Embryonic facial prominence (tissue), 1 donor: ENCODE measurements around the gene TCEA2.

ENCODE experiments used
- DNase-seq: peaks from one replicate; pipeline ENCODE4 v3.0.0-alpha.2; 2016; ENCODE audit errors: extremely low spot score

Gene TCEA2

DNA sequence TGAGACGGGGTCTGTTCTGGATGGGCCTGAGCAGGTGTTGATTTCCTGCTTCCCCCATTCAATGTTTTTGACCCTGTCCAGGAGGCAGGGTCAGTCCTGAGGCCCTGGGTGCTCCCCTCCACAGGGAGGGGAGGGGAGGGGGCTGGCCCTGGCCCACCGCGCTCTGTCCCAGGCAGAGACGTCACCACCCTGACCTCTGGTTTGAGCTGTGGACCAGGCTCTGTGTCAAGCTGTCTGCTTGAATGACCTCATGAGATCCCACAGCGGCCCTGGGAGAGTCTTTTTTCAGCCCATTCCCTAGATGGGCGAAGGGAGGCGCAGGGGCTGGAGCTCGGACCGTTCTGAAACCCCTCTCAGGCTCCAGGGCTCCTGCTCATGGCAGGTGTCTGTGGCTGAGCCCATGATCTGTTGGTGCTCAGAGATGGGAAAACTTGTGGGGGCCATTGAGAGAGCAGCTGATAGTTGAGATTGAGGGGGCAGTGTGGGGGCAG, 30.1 kb downstream of the TCEA2 start:
- no peak for DNase-seq

DNA sequence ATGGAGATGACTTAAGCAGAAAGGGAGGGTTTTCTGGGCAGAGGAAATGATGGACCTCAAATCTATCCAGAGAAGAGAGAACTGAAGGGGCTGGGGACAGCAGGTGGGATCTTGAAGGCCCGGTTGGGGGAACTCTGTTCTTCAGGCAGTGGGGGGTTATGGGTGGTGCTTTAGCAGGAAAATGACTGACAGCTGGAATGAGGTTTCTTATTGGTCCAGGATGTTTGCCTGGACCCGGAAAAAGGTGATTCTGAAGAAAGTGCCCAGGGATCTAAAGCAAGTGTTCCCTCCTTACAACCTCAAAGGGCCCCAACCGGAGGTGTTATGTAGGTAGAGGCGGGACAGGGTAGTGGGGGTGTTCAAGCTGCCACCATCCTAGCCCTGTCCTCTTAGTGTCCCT, 32.5 kb downstream of the TCEA2 start:
- no peak for DNase-seq

DNA sequence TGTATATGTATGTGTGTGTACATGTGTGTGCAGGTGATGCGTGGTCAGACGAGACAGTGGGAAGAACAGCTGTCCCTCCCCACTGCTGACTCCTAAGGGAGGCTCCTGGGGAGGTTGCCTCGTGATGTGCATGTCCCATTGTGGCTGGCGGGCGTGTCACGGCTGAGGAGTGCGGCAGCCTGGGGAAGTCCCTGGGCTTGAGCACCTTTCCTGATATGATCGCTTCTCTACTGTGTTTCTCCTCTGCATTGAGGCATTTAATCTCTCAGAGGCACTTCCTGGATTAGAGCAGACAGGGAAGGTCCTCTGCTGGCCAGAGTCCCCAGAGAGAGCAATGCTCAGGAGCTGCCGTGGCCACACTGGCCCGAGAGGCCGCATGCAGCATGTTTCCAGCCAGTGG, 32.9 kb downstream of the TCEA2 start:
- no peak for DNase-seq

DNA sequence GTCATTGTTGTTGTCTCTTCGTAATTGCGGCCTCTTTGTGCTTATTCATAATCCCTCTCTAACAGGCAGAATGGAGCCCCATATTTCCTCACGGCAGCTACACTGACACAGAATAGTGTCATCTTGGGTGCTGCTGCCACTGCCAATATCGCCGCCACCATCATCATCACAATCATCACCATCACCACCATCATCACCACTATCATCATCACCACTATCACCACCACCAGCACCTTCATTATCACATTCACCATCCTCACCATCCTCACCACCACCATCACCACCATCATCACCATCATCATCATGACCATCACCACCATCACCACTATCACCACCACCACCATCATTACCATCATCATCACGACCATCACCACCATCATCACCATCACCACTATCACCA, 33.5 kb downstream of the TCEA2 start:
- no peak for DNase-seq

DNA sequence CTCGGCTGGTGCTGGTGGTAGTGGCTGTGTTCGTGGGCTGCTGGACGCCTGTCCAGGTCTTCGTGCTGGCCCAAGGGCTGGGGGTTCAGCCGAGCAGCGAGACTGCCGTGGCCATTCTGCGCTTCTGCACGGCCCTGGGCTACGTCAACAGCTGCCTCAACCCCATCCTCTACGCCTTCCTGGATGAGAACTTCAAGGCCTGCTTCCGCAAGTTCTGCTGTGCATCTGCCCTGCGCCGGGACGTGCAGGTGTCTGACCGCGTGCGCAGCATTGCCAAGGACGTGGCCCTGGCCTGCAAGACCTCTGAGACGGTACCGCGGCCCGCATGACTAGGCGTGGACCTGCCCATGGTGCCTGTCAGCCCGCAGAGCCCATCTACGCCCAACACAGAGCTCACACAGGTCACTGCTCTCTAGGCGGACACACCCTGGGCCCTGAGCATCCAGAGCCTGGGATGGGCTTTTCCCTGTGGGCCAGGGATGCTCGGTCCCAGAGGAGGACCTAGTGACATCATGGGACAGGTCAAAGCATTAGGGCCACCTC, 35.5 kb downstream of the TCEA2 start:
- no peak for DNase-seq

DNA sequence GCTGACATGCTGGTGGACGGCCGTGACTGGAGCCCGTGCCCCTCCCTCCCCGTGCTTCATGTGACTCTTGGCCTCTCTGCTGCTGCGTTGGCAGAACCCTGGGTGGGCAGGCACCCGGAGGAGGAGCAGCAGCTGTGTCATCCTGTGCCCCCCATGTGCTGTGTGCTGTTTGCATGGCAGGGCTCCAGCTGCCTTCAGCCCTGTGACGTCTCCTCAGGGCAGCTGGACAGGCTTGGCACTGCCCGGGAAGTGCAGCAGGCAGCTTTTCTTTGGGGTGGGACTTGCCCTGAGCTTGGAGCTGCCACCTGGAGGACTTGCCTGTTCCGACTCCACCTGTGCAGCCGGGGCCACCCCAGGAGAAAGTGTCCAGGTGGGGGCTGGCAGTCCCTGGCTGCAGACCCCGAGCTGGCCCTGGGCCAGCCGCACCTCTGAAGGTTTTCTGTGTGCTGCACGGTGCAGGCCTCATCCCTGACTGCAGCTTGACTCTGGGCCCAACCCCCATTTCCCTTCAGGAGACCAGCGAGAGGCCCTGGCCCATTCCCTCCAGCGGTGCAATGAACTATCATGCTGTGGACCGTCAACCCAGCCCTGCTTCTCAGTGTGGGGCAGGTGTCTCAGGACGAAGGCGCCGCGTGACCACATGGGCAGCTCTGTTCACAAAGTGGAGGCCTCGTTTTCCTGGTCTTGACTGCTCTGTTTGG, 36.2 kb downstream of the TCEA2 start:
- no peak for DNase-seq

DNA sequence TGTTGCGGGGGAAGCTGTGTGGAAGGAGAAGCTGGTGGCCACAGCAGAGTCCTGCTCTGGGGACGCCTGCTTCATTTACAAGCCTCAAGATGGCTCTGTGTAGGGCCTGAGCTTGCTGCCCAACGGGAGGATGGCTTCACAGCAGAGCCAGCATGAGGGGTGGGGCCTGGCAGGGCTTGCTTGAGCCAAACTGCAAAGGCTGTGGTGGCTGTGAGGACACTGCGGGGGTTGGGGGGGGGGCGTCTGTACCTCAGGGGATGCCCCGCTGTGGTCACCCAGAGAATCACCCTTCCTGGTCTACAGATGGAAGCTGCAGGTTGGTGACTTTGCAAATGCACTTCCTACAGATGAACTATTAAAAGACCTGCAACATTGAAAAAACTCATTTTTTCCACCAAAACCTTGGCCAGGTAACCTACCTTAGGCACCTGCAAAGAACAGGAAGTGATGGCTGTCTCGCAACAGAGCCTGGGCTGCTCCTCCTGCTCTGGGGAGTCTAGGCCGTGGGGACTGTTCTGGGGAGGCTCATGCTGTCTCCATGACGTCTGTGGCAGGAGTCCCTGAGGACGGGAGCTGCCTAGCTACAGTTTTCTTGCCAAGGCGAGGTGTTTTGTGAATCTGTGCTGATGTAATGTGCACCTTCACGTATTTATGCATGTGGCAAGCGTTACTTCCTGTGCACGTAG, 37.0 kb downstream of the TCEA2 start:
- DNase-seq = no peak

DNA sequence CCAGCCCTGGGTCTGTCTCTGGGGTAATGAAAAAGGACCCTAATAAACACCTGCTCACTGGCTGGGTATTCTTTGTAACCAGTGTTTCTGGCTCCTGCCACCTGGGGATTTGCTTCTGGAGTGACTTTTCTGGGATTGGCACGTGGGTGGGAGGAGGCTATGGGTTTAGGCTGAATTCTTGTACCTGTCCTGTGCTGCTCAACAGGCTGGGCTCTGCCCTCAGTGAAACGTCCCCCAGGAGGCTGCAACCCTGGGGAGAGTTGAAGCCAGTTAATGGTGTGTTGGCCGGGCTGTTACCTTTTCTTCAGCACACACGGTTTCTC, 37.5 kb downstream of the TCEA2 start:
- DNase-seq = no peak

DNA sequence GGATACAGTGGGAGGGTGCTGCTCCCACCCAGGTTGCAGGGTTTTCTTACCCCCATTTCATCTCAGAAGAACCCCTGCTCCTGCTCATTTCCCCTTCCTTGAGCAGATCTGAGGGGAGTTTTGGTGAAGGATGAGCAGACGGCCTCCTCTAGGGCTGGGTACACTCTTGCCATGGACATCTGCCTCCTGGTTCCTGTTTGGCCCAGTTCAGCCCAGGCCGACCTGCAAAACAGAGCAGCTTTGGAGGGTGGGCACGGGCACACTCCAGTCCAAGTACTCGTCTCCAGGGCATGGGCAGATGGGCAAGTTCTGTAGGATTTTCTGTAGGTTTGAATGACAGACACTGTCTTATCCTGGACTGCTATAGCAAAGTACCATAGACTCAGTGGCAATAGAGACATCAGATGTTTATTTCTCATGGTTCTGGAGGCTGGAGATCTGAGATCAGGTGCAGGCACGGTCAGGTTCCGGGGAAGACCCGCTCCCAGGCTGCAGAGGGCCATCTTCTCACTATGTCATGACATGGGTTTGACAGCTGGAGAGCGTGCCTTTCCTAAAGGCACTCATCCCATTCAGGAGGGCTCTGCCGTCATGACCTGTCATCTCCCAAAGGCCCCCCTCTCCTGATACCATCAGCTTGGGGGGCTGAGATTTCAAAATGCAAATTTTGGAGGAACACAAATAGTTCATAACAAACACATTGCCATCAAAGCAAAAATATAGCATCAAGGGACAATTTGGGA, 38.1 kb downstream of the TCEA2 start:
- DNase-seq = no peak

DNA sequence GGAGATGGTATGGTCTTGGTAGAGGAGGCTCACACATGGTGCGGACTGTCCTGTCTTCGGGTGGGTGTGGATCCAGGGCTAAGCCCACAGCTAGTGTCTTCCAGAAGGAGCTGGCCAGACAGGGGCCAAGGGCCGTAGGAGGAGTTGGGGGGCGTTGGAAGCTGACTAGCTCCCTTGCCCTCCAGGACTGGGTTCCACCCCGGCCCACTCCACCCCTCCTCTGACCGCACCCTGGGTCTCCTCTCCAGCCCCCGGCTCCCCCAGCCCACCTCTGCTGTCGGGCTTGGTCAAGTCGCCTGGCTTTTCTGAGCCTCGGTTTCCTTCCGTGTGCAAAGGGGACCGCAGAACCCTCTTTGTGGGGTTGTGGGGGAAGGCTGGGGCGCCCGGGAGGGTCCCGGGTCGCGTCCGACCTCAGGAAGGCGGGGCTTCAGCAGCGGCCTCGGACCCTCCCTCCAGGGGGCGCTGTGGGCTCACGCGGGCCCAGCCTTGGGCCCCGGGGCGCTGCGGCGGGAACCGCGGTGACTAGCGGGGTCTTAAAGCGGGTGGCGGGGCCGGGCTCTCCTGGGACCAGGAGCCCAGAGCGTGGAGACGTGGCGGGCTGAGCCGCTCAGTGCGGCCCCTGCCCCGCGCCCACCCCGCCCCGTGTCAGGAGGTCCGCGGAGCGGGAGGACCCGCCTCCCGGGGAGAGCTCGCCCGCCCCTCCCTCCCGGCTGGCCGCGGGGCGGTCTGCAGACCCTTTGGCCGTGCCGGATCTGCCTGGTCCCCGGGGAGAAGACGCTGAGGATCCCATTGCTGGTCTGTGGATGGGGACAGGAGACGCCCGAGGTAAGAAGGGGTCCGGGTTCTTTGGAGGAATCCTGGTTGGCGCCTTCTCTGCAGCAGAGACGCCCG, 39.0 kb downstream of the TCEA2 start:
- DNase-seq = no peak

DNA sequence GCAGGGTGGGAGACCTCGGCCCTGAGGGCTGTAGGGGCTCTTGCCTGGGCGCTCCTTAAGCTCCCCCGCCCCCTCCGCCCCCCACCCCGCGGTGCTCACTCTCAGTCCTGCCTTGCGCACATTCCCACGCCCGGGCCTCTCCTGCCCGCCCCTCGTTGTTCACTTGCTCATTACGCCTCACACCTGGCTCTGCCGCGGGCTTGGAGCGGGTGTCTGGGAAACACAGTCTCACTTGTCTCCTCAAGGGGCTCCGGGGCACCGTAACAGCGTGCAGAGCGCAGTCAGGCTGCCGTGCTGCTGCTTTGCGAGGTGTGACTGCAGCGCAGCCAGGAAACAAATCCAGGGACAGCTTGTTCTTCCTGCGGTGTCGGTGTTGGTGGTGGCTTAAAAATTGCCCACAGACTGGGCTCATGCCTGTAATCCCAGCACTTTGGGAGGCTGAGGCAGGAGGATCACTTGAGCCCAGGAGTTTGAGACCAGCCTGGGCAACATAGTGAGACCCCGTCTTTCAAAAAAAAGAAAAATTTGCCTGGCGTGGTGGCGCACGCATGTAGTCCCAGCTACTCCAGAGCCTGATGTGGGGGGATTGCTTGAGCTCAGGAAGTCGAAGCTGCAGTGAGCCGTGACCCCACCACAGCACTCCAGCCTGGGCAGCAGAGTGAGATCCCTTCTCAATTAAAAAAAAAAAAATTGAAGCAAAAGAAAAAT, 39.8 kb downstream of the TCEA2 start:
- DNase-seq = no peak

DNA sequence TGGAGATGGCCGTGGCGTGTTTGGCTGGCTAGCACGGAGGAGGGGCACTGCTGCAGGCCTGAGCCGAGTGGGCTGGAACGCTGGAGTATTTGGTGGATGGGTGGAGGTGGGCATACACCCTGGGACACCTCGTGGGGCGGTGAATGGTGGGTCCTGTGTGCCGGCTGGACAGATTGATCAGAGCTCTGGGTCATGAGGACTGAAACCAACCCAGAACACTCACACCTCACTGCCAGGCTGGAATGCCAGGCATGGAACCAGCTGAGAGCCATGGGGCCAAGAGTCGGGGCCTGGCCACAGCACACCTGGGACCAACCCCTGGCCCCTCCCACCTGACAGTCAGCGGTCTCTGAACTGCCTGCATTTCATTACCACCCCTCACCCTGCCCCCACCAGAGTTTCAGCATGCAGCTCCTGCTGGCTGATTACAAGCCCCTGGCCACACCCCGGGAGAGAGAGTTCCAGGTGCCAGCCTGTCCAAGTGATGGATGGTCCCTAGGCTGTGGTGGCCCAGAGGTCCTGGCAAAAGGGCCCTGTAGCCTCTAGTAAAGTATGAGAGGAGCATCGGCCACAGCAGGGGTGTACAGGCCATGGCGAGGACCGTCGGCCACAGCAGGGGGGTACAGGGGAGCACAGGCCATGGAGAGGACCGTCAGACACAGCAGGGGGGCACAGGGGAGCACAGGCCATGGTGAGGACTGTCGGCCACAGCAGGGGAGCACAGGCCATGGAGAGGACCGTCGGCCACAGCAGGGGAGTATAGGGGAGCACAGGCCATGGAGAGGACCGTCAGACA, 41.1 kb downstream of the TCEA2 start:
- DNase-seq = no peak

DNA sequence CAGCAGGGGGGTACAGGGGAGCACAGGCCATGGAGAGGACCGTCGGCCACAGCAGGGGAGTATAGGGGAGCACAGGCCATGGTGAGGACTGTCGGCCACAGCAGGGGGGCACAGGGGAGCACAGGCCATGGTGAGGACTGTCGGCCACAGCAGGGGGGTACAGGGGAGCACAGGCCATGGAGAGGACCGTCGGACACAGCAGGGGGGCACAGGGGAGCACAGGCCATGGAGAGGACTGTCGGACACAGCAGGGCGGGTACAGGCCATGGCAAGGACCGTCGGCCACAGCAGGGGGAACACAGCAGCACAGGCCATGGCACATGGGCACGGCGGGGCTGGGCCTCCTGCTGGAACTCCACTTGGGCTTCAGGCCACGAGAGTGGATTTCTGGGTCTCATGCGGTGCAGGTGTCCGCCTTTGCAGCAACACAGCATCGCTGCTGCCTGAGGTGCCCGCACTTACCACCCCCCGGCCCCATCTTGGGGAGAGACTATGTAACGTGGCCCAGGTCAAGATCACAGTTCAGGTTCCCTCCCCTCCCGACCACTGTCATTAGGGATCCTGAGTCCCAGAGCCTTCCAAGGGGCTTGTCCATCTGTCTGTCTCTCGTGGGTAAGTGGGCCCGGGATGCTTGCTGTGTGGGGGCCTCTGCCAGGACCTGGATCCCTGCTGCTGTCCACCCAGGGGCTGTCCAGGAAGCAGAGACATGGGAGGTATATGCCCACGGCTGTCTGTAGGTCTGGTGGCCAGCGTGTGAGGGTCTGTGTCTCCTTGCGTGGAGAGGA, 41.9 kb downstream of the TCEA2 start:
- DNase-seq = no peak

DNA sequence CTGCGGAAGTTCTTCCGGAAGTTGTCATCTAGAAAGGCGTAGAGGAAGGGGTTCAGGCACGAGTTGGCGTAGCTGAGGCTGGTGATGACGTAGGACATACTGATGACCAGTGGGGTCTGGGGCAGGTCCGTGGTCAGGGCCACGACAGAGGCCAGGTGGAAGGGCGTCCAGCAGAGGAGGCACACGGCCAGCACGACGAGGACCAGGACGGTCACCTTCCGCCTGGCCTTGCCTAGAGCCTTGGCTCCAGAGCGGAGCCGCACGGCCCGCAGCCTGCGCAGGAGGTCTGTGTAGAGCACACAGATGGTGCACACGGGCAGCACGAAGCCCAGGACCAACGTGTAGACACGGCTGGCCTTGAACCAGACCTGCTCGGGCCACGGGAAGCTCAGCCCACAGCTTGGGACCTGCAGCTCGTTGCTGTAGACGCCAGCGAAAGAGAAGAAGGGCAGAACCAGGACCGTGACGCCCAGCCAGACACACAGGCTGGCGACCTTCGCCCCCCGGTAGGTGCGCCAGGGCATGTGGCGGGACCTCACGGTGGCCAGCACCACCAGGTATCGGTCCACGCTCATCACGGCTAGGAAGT, 42.9 kb downstream of the TCEA2 start:
- DNase-seq = no peak

DNA sequence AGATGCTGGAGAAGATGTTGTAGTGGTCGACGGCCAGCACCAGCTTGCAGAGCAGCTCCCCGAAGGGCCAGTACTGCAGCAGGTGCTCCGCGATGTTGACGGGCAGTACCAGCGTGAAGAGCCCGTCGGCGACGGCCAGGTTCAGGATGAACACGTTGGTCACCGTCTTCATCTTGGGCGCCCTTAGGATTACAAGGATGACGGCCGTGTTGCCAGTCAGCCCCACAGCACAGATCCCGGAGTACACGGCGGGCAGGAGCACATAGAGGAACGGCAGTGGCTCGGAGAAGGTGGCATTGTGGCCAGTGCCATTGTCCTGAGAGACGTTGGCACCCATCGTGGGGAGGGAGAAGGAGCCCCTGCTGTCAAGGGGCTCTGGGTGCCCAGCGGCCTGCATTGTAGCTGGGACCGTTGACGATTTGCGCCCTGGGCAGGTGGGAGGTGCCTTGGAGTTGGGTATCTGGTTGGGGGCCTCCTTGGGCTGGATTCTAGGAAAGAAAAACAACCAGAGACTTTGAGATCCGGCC, 43.5 kb downstream of the TCEA2 start:
- DNase-seq = no peak

DNA sequence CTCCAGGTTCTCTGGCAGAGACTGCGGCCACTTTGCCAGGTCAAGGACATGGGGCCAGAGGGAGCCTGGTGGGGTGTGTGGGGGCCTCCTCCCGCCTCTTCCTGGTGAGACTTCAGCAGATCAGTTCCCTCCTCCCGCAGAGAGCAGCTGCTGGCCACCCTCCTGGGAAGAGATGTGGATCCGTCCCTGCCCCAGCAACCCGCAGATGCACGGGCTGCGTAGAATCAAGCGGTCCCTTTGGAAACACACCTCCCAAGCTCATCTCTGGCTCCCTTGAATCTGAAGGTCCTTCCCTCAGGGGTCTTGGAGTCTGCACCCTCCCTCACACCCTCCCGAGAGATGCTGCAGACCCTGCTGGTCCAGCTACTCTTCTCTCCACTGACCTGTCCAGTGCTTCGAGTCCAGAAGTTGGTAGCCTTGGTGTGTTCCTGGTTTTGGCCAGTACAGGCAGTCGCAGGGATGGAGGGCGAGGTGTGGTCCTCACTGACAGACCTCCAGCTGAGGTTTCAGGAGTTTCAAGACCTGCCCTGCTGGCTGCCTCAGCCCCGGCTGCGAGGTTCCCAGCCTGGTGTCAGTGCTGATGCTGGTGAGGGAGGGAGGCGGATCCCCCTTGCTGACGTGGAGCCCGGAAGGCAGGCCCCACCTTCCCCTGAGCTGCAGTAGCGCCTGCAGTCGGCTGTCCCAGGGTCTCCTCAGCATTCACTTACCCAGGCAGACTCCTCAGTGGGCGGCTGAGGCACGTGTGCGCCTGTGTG, 44.2 kb downstream of the TCEA2 start, which contains the start of gene NPBWR2:
Gene NPBWR2 (minus strand): TSS at position 585 of the 755 bp plus-strand sequence. CDS start 734 bp downstream, outside the sequence.
- no peak for DNase-seq

DNA sequence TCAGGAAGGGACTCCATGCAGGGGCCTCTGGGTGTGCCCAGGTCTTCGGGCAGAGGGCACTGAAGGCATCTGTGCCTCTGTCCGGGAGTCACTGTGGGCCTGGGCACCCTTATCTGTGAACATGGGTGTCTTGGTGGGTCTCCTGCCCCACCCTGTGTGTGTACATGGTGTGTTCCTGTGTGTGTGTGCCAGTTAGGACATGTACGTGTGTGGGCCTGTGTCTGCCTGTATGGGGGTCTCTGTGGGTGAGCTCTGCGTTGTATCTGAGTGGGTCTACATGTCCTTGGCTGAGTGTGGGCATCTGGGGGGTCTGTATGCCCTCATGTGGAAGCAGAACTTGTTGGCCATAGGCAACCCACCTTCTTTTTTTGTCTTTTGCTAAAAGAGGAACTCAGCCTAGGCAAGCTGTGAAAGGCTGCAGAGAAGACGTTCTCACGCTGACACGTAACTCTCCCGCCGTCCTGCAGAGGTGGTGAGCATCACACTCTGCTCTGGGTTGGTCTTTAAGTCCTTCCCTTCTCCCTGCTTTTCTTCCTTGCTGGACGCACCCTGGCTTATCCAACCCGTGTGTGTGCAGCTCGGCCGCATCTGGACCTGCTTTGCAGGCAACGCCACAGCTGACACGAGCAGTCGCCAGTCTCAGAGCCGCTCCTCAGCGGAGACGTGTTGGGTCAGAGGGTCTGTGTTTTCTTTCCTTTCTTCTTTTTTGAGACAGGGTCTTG, 44.9 kb downstream of the TCEA2 start:
- no peak for DNase-seq
